GM19351 (cell line): Measurements from ENCODE around the gene PMPCA.

Experiments used
- ATAC-seq: cut with Tn5 transposase; IDR thresholded peaks from one replicate; pipeline ENCODE4 v1.9.1; 2021; ENCODE audit warnings: mild to moderate bottlenecking, moderate library complexity; ENCODE audit not compliant: unreplicated experiment

The PMPCA gene

DNA sequence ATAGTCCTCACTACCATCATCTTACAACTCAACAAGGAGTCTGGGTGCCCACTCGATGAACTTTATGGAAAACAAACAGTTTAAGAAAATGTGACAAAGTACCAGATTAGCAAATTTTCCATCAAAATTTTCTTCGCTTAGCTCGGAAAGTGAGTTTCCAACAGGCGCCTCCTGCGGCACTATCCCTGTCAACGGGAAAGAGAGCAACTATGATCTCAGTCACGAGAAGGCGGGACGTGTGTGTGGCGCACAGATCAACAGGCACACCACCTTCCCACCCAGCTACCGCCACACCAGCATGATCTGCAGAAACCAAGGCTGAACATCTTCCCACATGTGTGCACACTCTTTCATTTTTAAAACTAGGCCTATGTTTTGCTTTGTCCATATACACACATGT, 42.9 kb downstream of the PMPCA start:
- no peak for ATAC-seq

DNA sequence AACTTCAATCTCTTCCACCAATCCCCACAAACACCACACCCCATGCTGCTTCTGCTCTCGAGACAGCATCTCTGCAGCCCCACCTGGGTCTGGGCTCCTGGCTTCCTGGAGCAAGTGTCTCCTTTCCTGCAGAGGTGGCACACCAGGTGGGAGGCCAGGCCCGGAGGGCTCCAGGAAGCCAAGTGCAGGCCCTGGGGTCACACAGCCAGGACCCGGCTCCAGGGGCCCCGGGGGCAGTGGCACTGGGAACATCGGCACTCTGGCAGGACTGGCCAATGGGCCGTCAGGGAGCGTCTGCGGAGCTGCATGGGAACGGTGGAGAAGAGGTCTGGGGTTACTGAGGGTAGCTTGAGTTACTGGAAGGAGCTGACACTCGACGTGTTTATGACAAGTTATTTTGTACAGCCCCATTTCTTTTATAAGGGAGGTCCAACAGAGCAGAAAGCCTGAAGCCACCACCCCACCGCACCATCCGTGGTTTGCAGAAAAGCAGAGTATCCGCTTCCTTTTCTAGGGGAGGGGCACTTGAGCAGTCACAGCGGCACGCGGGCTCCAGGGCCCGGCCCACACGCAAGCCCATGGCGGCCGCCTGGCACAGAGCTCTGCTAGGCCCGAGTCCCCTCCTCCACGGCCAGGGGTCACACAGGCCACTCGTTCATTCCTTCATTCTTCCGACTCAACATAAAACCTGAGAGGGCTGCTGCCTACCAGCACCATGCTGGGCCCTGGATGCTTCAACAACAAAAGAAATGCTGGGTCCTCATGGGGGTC, 43.8 kb downstream of the PMPCA start:
- ATAC-seq: no peak

GRCh38 chr9:136455043-136456002, 44.9 kb downstream of the PMPCA start:
- no peak for ATAC-seq

- no peak for ATAC-seq
Measured at GRCh38 chr9:136456258-136456657, 45.8 kb downstream of the PMPCA start.

- no peak for ATAC-seq
Measured at GRCh38 chr9:136457326-136457725, 46.9 kb downstream of the PMPCA start.

- no peak for ATAC-seq
Measured at GRCh38 chr9:136459425-136459824, 49.0 kb downstream of the PMPCA start.

DNA sequence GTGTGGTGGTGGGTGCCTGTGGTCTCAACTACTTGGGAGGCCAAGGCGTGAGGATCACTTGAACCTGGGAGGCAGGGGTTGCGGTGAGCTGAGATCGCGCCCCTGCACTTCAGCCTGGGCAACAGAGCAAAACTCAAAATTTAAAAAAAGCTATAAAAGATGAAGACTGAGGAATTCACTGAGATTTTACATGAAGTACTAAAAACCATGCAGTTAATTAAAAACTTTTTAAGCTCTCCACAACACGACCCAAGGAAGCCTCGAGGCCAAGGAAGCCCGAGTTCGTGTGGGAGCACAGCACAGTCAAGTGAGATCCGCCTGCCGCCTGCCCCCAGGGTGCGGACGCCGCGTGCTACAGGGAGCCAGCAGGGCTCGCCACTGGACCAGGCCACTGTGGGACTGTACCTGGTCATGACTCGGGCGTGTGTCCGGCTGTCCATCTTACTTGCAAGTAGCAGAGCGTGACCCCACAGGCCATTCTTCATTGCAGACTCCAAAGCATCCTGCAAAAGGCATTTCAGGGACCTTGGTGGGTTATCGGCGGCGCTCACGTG, 50.4 kb downstream of the PMPCA start:
- no peak for ATAC-seq

- no peak for ATAC-seq
Measured at GRCh38 chr9:136462664-136463063, 52.2 kb downstream of the PMPCA start.

- no peak for ATAC-seq
Measured at GRCh38 chr9:136463578-136463977, 53.1 kb downstream of the PMPCA start.

DNA sequence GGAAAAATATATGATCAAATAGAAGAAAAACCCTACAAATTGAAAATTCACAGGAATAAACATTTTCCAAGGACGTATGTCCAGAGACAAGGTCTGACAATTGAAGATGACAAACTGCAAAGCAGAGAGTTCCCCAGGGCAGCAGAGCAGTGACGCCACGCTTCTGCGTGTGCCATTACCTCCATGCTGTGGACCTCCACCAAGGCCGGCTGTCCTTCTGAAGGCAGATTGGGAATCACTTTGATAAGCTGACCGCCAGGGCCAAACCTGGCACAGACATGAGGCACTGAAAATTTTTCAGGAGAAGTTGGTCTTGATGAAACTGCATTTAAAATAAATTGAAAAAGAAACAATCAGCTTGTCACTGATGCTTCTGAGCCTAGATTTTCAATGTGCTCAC, 53.8 kb downstream of the PMPCA start:
- no peak for ATAC-seq

- no peak for ATAC-seq
Measured at GRCh38 chr9:136465500-136466154, 55.2 kb downstream of the PMPCA start.

GRCh38 chr9:136466155-136466541, 55.7 kb downstream of the PMPCA start:
- ATAC-seq: no peak

DNA sequence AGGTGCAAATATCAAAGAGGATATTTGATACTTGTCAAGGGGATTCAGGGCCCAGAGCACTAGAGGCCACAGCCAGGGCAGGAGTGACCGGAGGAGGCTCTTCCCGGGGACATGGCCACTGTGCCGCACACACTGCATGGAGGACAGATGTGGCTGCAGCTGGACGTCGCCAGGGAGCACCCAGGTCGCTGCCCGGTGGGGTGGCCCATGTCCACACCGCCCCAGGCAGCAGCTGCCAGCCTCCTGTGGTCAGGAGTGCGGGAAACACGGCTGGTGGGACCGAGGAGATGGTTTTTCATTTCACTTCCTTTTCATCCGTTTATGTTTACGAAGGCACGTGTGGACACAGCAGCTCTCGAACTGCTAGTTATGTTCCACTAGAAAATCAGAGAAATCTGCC, 57.3 kb downstream of the PMPCA start:
- ATAC-seq: no peak

DNA sequence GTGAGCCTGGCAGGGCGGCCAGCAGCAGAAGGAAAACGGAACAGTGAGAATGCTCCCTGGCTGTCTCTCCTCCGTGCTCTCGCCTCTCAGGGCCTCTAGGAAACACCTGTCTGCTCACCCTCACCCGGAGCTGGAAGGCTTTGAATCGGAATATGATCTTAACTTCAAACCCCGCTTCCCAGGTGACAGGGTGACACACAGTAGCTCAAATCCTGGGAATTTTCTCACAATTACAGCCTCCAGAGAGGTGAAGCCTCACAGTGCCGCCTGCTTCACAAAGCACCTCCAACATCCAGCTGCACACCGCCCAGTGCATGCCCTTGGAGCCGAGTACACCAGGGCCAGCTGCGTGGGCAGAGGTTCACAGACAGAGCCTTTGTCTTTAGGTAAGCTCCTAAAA, 59.9 kb downstream of the PMPCA start:
- no peak for ATAC-seq

DNA sequence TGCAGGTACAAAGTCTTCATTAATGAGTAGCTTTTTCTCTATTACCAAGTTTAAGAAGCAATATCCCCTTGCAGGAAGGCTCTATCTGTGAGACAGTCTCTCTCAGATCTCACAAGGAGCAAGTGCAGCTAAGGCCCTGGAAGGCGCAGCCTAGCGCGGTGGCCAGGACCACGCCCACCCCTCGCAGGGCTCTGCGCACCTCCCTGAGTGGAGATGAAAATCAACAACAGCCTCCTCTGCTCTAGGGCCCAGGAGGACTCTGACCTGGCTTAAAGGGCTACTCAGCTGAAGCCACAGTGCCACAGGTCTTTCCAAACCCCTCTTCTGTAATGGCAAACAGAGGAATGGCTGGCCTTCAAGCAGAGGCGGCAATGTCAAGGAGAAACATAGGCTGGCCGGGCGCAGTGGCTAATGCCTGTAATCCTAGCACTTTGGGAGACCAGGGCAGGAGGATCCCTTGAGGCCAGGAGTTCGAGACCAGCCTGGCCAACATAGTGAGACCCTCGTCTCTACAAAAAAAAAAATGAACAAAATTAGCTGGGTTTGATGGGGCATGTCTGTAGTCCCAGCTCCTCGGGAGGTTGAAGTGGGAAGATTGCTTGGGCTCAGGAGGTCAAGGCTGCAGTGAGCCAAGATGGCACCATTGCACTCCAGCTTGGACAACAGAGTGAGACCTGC, 60.5 kb downstream of the PMPCA start:
- no peak for ATAC-seq

GRCh38 chr9:136471802-136472487, 61.5 kb downstream of the PMPCA start:
- no peak for ATAC-seq

DNA sequence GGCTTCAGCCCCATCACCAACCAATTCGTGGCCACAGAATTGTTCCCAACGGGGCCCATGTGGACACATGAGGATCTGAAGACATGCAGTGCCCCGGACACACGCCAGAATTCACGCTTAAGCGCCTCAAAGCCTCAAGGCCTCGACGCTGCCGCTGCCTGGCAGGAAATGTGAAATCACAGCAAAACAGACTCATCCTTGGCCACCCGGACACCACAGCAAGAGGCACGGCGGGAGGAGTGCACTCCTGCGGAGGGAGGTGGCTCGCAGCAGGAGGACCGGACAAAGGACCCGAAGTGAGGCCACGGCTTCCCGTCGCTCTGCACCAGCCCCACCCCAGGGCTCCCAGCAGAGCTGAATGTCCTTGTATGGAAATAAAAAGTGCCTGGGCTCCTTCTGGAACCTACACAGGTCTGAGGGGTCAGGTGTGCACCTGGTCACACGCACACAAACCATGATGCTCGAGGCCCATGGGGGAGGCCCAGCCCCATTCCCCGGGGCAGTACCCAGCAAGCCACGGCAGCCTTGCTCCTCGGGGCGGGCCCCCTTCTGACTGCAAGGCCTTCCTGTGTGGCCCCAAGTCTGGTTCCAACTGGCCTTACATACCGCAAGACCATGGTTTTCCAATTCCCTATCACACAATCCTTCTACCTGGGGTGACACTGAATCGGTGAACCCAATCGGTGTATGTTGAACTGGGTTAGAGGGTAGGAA, 62.3 kb downstream of the PMPCA start:
- no peak for ATAC-seq

DNA sequence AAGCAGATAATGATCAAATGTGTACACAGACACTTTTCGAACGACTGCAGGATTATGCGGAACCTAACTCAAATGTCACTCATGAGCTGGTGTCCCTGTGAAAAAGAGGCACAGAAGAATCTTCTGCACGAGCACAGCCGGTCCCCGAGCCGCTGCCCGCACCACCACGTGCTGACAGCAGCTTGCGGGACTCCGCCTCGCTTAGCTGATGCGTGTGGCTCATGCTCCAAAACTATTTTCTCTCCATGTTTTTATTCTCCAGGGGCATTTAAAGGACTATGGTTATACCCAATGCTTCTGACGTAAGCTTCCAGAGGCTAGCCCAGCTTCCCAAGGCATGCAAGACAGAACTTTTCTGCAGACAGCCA, 62.9 kb downstream of the PMPCA start:
- no peak for ATAC-seq
